HEK293T (cell line): ENCODE measurements around the gene MKLN1.

Experiments used
- CTCF ChIA-PET: fragments of 350-600 bp; formaldehyde crosslinking; extraction: SDS; loops from one replicate; lab custom pipeline; 2021; ENCODE audit warnings: antibody characterized with exemption, inconsistent platforms; lab: Yijun Ruan, JAX
- POLR2A ChIA-PET: fragments of 350-600 bp; formaldehyde crosslinking; extraction: SDS; loops from one replicate; lab custom pipeline; 2020; ENCODE audit warnings: antibody characterized with exemption, inconsistent platforms; lab: Yijun Ruan, JAX
- DNase-seq: peaks from one replicate; pipeline ENCODE4 v3.0.0; 2012; ENCODE audit warnings: mixed read lengths; ENCODE audit errors: extremely low spot score
- ARNT ChIP-seq: fragments of 450-650 bp; IDR thresholded peaks from 2 replicates; pipeline ENCODE4 v1.6.1; 2017; ENCODE audit warnings: mild to moderate bottlenecking
- BHLHE40 ChIP-seq: fragments of 450-650 bp; IDR thresholded peaks from 2 replicates; pipeline ENCODE4 v1.6.1; 2016; ENCODE audit warnings: mild to moderate bottlenecking, moderate library complexity, borderline replicate concordance
- CTBP1 ChIP-seq: fragments of 450-650 bp; IDR thresholded peaks from 2 replicates; pipeline ENCODE4 v1.6.1; 2016; ENCODE audit warnings: borderline replicate concordance
- ELF4 ChIP-seq: fragments of 450-650 bp; IDR thresholded peaks from 2 replicates; pipeline ENCODE4 v1.6.1; 2017; ENCODE audit warnings: antibody characterized with exemption
- FOXA1 ChIP-seq: fragments of 450-650 bp; IDR thresholded peaks from 2 replicates; pipeline ENCODE4 v1.6.1; 2016; ENCODE audit warnings: mild to moderate bottlenecking
- FOXK2 ChIP-seq: fragments of 450-650 bp; IDR thresholded peaks from 2 replicates; pipeline ENCODE4 v1.6.1; 2016; ENCODE audit warnings: mild to moderate bottlenecking
- FOXM1 ChIP-seq: fragments of 450-650 bp; IDR thresholded peaks from 2 replicates; pipeline ENCODE4 v1.6.1; 2017; ENCODE audit warnings: mild to moderate bottlenecking, borderline replicate concordance
- HDGF ChIP-seq: fragments of 450-650 bp; IDR thresholded peaks from 2 replicates; pipeline ENCODE4 v1.6.1; 2017; ENCODE audit warnings: antibody characterized with exemption, borderline replicate concordance
- L3MBTL2 ChIP-seq: fragments of 450-650 bp; conservative IDR thresholded peaks from 2 replicates; pipeline ENCODE4 v1.6.1; 2016; ENCODE audit warnings: mild to moderate bottlenecking
- LEF1 ChIP-seq: fragments of 450-650 bp; IDR thresholded peaks from 2 replicates; pipeline ENCODE4 v1.6.1; 2017; ENCODE audit warnings: mild to moderate bottlenecking, borderline replicate concordance
- NFRKB ChIP-seq: fragments of 450-650 bp; IDR thresholded peaks from 2 replicates; pipeline ENCODE4 v1.6.1; 2016; ENCODE audit warnings: mild to moderate bottlenecking, moderate library complexity
- PKNOX1 ChIP-seq: fragments of 450-650 bp; IDR thresholded peaks from 2 replicates; pipeline ENCODE4 v1.6.1; 2016
- SP1 ChIP-seq: fragments of 450-650 bp; IDR thresholded peaks from 2 replicates; pipeline ENCODE4 v1.6.1; 2017
- SUZ12 ChIP-seq: fragments of 450-650 bp; IDR thresholded peaks from 2 replicates; pipeline ENCODE4 v1.6.1; 2016; ENCODE audit warnings: mild to moderate bottlenecking
- TARDBP ChIP-seq: fragments of 450-650 bp; IDR thresholded peaks from 2 replicates; pipeline ENCODE4 v1.6.1; 2016
- ZNF384 ChIP-seq: fragments of 450-650 bp; IDR thresholded peaks from 2 replicates; pipeline ENCODE4 v1.6.1; 2016

MKLN1 gene

DNA sequence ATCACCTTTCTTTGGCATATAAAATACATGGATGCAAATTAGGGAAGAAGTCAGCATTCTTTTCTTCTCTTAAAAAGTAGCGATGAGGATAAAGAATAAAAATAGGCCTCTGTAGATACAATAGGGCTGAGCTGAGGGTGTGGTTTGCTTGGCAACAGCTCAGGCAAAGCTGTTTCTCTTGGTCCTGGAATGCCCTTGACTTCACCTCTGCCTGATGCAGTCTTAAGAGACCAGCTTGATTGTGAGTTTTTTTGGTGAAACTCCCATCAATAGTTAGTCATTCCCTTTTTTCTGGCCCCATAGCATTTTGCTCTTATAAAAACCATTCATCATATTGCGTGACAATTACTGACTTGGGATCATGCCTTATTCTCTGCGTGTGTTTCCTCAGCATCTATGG is 42.1 kb upstream of the MKLN1 start:
- ChIA-PET POLR2A (no interaction called here), CTCF (interaction anchor here (0.5 to 0.9 kb wide), 3 partner anchors 11 to 250 kb away, joined by 3 to 5 read pairs (median 3); no protein-coding TSS in a partner anchor)
- DNase-seq: no peak
- no peak for TF ChIP-seq ARNT
- TF ChIP-seq SUZ12: no peak
- TF ChIP-seq ZNF384: no peak
- no peak for TF ChIP-seq ELF4
- TF ChIP-seq NFRKB: no peak
- TF ChIP-seq FOXA1: no peak
- TF ChIP-seq PKNOX1: no peak
- TF ChIP-seq TARDBP: no peak
- TF ChIP-seq HDGF: no peak
- TF ChIP-seq SP1: no peak
- no peak for TF ChIP-seq FOXK2
- no peak for TF ChIP-seq L3MBTL2
- TF ChIP-seq BHLHE40: no peak
- TF ChIP-seq FOXM1: no peak
- no peak for TF ChIP-seq CTBP1
- no peak for TF ChIP-seq LEF1

GRCh38 chr7:131288450-131288849 is 39.2 kb upstream of the MKLN1 start:
- DNase-seq: no peak
- ChIA-PET CTCF (no interaction called here), POLR2A (no interaction called here)
- TF ChIP-seq PKNOX1 (no peak), SUZ12 (no peak), HDGF (no peak), CTBP1 (no peak), FOXM1 (no peak)

DNA sequence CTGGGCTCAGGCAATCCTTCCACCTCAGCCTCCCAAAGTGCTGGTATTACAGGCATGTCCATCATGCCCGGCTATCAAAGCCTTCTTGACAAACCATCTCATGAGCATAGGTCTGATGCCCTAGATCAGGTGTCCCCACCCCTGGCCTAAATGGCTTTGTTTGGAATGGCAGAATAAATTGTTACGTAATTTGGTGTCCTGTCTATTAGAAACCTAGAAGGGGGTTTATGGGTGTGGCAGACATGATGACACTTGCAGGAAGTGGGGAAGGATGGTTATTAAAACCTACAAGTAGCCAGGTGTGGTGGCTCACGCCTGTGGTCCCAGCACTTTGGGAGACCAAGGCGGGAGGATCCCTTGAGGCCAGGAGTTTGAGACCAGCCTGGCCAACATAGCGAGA is 38.6 kb upstream of the MKLN1 start:
- DNase-seq: no peak
- TF ChIP-seq ELF4 (no peak), SP1 (no peak), SUZ12 (no peak), FOXA1 (no peak), FOXM1 (no peak), LEF1 (no peak), NFRKB (no peak), BHLHE40 (no peak), ZNF384 (no peak), FOXK2 (no peak), HDGF (no peak), ARNT (no peak)
- ChIA-PET CTCF (no interaction called here), POLR2A (no interaction called here)

- TF ChIP-seq SP1 (no peak), FOXA1 (no peak), LEF1 (no peak), HDGF (no peak), ELF4 (no peak), BHLHE40 (no peak), L3MBTL2 (no peak), ZNF384 (no peak), PKNOX1 (no peak), FOXK2 (no peak), SUZ12 (no peak)
- no peak for DNase-seq
- POLR2A ChIA-PET: no interaction called here
- CTCF ChIA-PET: no interaction called here
Measured at GRCh38 chr7:131292141-131292905, 35.4 kb upstream of the MKLN1 start.

DNA sequence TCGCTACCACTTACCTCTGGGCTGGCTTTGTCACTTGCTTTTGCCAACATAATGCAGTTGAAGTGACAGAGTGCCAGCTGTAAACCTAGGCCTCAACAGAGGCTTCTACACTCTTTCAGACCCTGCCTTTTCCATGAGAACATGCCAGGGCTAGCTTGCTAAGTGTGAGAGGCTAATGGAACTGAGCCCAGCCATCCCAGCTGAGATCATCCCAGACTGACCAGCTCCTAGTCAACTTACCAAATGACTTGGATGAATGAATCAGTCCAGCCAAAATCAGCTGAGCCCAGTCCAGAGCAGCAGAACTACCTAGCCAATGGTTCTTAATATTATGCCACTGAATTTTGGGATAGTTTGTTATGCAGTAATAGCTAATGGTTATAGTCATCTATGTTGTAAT is 34.7 kb upstream of the MKLN1 start:
- ChIA-PET CTCF (no interaction called here), POLR2A (no interaction called here)
- TF ChIP-seq FOXM1: no peak
- TF ChIP-seq NFRKB: no peak
- no peak for TF ChIP-seq LEF1
- TF ChIP-seq ELF4: no peak
- no peak for TF ChIP-seq CTBP1
- TF ChIP-seq SP1: no peak
- TF ChIP-seq TARDBP: no peak
- no peak for TF ChIP-seq ARNT
- TF ChIP-seq FOXA1: no peak
- no peak for TF ChIP-seq ZNF384
- TF ChIP-seq BHLHE40: no peak
- TF ChIP-seq PKNOX1: no peak
- no peak for TF ChIP-seq SUZ12
- DNase-seq: no peak

DNA sequence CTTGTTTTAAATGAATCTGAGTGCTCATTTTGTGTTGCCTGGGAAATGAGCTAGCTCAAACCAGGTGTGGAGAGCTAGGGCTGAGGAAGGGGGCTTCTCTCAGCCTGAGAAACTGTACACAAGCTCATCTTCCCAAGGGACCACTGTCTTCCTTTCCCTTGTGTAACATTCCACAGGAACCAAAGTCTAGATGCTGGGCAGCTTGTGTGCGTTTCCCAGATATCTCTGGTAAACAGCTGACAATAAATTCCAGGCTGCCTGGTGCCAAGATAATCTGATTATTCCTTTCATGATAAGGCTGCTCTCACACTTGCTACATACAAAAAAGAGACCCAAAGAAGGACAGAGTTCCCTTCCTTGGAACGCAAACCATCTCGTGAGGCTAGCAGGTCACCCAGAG is 33.1 kb upstream of the MKLN1 start:
- DNase-seq: no peak
- ChIA-PET POLR2A (no interaction called here), CTCF (no interaction called here)
- no peak for TF ChIP-seq ARNT
- no peak for TF ChIP-seq SP1
- no peak for TF ChIP-seq NFRKB
- TF ChIP-seq FOXM1: no peak
- no peak for TF ChIP-seq HDGF
- no peak for TF ChIP-seq TARDBP
- no peak for TF ChIP-seq FOXK2
- no peak for TF ChIP-seq PKNOX1
- no peak for TF ChIP-seq FOXA1
- no peak for TF ChIP-seq L3MBTL2
- no peak for TF ChIP-seq LEF1
- no peak for TF ChIP-seq CTBP1
- no peak for TF ChIP-seq ELF4
